ENCODE measurements around the gene STAB2. TPM values are rescaled to one million over a fixed set of nuclear protein-coding genes. Genes with fewer than 3 reads are reported as not detected.

The STAB2 gene, protein sequence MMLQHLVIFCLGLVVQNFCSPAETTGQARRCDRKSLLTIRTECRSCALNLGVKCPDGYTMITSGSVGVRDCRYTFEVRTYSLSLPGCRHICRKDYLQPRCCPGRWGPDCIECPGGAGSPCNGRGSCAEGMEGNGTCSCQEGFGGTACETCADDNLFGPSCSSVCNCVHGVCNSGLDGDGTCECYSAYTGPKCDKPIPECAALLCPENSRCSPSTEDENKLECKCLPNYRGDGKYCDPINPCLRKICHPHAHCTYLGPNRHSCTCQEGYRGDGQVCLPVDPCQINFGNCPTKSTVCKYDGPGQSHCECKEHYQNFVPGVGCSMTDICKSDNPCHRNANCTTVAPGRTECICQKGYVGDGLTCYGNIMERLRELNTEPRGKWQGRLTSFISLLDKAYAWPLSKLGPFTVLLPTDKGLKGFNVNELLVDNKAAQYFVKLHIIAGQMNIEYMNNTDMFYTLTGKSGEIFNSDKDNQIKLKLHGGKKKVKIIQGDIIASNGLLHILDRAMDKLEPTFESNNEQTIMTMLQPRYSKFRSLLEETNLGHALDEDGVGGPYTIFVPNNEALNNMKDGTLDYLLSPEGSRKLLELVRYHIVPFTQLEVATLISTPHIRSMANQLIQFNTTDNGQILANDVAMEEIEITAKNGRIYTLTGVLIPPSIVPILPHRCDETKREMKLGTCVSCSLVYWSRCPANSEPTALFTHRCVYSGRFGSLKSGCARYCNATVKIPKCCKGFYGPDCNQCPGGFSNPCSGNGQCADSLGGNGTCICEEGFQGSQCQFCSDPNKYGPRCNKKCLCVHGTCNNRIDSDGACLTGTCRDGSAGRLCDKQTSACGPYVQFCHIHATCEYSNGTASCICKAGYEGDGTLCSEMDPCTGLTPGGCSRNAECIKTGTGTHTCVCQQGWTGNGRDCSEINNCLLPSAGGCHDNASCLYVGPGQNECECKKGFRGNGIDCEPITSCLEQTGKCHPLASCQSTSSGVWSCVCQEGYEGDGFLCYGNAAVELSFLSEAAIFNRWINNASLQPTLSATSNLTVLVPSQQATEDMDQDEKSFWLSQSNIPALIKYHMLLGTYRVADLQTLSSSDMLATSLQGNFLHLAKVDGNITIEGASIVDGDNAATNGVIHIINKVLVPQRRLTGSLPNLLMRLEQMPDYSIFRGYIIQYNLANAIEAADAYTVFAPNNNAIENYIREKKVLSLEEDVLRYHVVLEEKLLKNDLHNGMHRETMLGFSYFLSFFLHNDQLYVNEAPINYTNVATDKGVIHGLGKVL (N-terminal part only)
- total RNA-seq = 1 to 10 TPM in 2 of 5 donors, under 1 TPM in 1, not detected in 2; under 0.01 to 4.0 (median 1.9) TPM
- polyA plus RNA-seq = under 1 TPM in 1 of 3 donors, not detected in 2; 0.03 TPM
- long read RNA-seq, donor 1 = 0 reads
- long read RNA-seq, donor 2 = 0 reads
- long read RNA-seq, donor 3 = 0 reads
- long read RNA-seq, donor 4 = 0 reads
- long read RNA-seq, donor 5 = 0 reads
- long read RNA-seq, donor 6, partial matches to known transcripts = 5 of 5 reads
- long read RNA-seq, donor 6, other reads (novel, unspliced or antisense) = 0 of 5 reads
- long read RNA-seq, donor 7, full-length matches to known transcripts = 1 of 1 reads
- long read RNA-seq, donor 7, partial matches to known transcripts = 0 of 1 reads
- long read RNA-seq, donor 7, other reads (novel, unspliced or antisense) = 0 of 1 reads
- long read RNA-seq, donor 8 = 0 reads
- long read RNA-seq, donor 9, partial matches to known transcripts = 5 of 5 reads
- long read RNA-seq, donor 9, other reads (novel, unspliced or antisense) = 0 of 5 reads
- long read RNA-seq, donor 10 = 0 reads

DNA sequence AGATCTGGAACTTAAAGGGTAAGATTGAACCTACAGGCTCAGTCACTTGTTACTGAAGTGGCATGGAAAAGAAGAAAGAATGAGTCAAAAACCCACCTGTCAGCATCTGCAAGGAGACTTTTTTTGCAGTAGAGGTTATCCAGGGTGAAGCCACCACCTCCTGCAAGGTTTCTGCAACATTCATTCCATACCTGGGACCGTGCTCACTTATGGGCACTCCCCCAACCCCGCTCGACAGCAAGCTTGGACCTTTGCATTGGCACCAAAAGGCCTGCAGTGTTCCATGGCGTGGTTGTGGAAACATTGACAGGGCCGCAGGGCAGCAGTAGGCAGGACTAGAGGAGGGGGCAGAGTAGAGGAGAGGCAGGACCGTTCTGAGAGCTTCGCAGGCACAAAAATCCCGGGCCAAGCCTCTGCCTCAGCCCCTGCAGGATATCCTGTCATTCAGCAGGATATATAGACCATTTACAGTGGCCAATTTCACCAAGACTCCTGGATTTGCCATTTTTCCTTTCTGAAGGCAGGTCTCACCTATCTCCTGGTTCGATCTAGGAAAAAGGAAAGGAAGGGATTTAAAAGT is at the start of gene STAB2:
Gene STAB2, plus strand, starts transcription at position 483 of the 580 bp plus-strand sequence. CDS start 204 bp downstream, outside the sequence.
- H3K9me3 ChIP-seq = no peaks in the 10 kb centered on the region
- no peak for TF ChIP-seq POLR2A (IDR thresholded peaks at IDR 0.05)
- TF ChIP-seq POLR2AphosphoS5 (IDR thresholded peaks at IDR 0.05) = no peak
- TF ChIP-seq, protein P1, sequence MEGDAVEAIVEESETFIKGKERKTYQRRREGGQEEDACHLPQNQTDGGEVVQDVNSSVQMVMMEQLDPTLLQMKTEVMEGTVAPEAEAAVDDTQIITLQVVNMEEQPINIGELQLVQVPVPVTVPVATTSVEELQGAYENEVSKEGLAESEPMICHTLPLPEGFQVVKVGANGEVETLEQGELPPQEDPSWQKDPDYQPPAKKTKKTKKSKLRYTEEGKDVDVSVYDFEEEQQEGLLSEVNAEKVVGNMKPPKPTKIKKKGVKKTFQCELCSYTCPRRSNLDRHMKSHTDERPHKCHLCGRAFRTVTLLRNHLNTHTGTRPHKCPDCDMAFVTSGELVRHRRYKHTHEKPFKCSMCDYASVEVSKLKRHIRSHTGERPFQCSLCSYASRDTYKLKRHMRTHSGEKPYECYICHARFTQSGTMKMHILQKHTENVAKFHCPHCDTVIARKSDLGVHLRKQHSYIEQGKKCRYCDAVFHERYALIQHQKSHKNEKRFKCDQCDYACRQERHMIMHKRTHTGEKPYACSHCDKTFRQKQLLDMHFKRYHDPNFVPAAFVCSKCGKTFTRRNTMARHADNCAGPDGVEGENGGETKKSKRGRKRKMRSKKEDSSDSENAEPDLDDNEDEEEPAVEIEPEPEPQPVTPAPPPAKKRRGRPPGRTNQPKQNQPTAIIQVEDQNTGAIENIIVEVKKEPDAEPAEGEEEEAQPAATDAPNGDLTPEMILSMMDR (IDR thresholded peaks at IDR 0.05) = no peak
- H3K4me1 ChIP-seq = no peaks in the 10 kb centered on the region
- H3K27me3 ChIP-seq = no peaks in the 10 kb centered on the region
- peak in 1 of 2 donors; percentile 33 for DNase-seq
- WGBS, 5 donors = 53 to 70% (median 66%) methylated on average over 9 of the region's 9 CpGs
- H3K36me3 ChIP-seq = no peaks in the 10 kb centered on the region
- H3K27ac ChIP-seq = no peak within 1 kb of the TSS
- intact Hi-C loops (cut with DNase I; ENCODE audit: low total_unique reads) = no loop called here
- H3K4me3 ChIP-seq = no peak within 1 kb of the TSS

DNA sequence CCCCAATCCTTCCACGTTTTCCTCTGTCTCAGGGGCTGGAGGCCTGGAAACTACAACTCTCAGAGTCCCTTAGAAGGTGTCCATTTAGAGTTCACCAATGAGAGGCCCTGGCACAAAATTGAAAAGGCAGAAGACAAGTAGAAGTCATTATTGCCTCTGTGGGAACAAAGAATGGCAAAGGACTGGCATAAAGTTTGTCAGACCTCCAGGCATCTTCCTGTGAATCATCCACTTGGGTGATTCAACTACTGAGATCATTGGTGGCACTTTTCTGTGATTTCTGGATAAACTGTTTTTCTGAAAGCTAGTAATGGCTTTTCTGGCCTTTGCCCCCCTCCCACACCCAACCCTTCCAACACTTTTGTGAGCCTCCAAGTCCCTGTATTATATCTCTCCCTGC is 48.7 kb upstream of the STAB2 start:
- intact Hi-C loops (cut with DNase I; ENCODE audit: low total_unique reads) = no loop called here
- 42 to 63% (median 59%) methylated on average over 1 of the region's 1 CpG for WGBS, 5 donors
- no peak overlapping the region for H3K4me3 ChIP-seq
- no peaks in the 10 kb centered on the region for H3K9me3 ChIP-seq
- no peak for DNase-seq
- H3K4me1 ChIP-seq = no peaks in the 10 kb centered on the region
- H3K27ac ChIP-seq = no peak overlapping the region
- H3K27me3 ChIP-seq = no peaks in the 10 kb centered on the region
- no peaks in the 10 kb centered on the region for H3K36me3 ChIP-seq
- TF ChIP-seq, protein P1 (IDR thresholded peaks at IDR 0.05) = no peak
- no peak for TF ChIP-seq EP300 (IDR thresholded peaks at IDR 0.05)
- TF ChIP-seq POLR2A (IDR thresholded peaks at IDR 0.05) = no peak
- TF ChIP-seq POLR2AphosphoS5 (IDR thresholded peaks at IDR 0.05) = no peak

DNA sequence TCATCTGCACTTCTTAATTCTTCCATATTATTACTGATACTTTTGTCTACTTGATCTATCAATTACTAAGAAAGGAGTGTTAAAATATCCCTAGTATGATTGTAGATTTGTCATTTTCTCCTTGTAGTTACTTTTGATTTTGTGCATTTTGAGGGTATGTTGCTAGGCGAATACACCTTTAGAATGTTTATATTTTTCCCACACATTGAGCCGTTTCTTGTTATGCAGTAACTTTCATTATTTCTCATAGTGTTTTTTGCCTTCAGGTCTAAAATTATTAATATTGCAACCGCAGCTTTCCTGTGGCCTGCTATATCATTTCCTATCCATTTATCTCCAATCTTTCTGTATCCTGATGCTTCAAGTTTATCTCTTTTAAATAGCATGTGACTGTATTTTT is 46.8 kb upstream of the STAB2 start:
- 56 to 71% (median 64%) methylated on average over 3 of the region's 3 CpGs for WGBS, 5 donors
- H3K36me3 ChIP-seq = no peaks in the 10 kb centered on the region
- intact Hi-C loops (cut with DNase I; ENCODE audit: low total_unique reads) = no loop called here
- DNase-seq = no peak
- no peaks in the 10 kb centered on the region for H3K27me3 ChIP-seq
- H3K9me3 ChIP-seq = no peaks in the 10 kb centered on the region
- H3K4me1 ChIP-seq = no peaks in the 10 kb centered on the region
- no peak for TF ChIP-seq EP300 (IDR thresholded peaks at IDR 0.05)
- TF ChIP-seq POLR2A (IDR thresholded peaks at IDR 0.05) = no peak
- TF ChIP-seq, protein P1 (IDR thresholded peaks at IDR 0.05) = no peak
- no peak for TF ChIP-seq POLR2AphosphoS5 (IDR thresholded peaks at IDR 0.05)
- no peak overlapping the region for H3K4me3 ChIP-seq
- no peak overlapping the region for H3K27ac ChIP-seq
